Adrenal gland (tissue), 5 donors: Measurements from ENCODE around the gene NOXA1.

ENCODE experiments used
- CTCF ChIP-seq, 6 experiments: fragments of 450-650 bp in 4 of 6; fragments of 200-600 bp in 2 of 6; sonication (generic) in 1 of 6; IDR thresholded peaks; 1 replicate in 5 of 6; 2 replicates in 1 of 6; pipeline versions ENCODE4 v1.5.1 to v1.8.0; 2016 to 2021; ENCODE audit warnings: antibody characterized with exemption in 6 of 6, mild to moderate bottlenecking in 2 of 6, moderate library complexity in 1 of 6
- POLR2A ChIP-seq, 2 donors: fragments of 450-650 bp; IDR thresholded peaks; one replicate each; pipeline ENCODE4 v1.6.1; 2017; ENCODE audit warnings: antibody characterized with exemption in 2 of 2, mild to moderate bottlenecking in 2 of 2, moderate library complexity in 1 of 2
- donor health status: DM: no; HTN: no; CAD: no.

GRCh38 chr9:137404961-137405567 is 18.1 kb upstream of the NOXA1 start:
- TF ChIP-seq CTCF (IDR thresholded peaks at IDR 0.05): no peak
- TF ChIP-seq POLR2A (IDR thresholded peaks at IDR 0.05): no peak
